NCI-H2196 treated with DMSO at 0.1 percent for 48 hours (cell line): ENCODE data around the gene PIEZO2.

Experiments used
- DNase-seq: peaks from one replicate; lab custom pipeline; 2025; ENCODE audit not compliant: unreplicated experiment; lab: John Stamatoyannopoulos, UW

PIEZO2 gene

GRCh38 chr18:11114653-11115052 lies 34.7 kb downstream of the PIEZO2 start:
- no peak for DNase-seq

- DNase-seq: no peak
Measured at GRCh38 chr18:11113937-11114336, 35.4 kb downstream of the PIEZO2 start.

GRCh38 chr18:11113046-11113548 lies 36.3 kb downstream of the PIEZO2 start:
- no peak for DNase-seq

- DNase-seq: no peak
Measured at GRCh38 chr18:11112286-11112685, 37.1 kb downstream of the PIEZO2 start.

GRCh38 chr18:11110509-11110908 lies 38.9 kb downstream of the PIEZO2 start:
- DNase-seq: no peak

- DNase-seq: no peak
Measured at GRCh38 chr18:11108947-11109346, 40.4 kb downstream of the PIEZO2 start.

GRCh38 chr18:11106894-11107293 lies 42.5 kb downstream of the PIEZO2 start:
- no peak for DNase-seq

- DNase-seq: no peak
Measured at GRCh38 chr18:11105463-11105862, 43.9 kb downstream of the PIEZO2 start.

GRCh38 chr18:11104307-11104706 lies 45.1 kb downstream of the PIEZO2 start:
- DNase-seq: peak; percentile 34

GRCh38 chr18:11096839-11097750 lies 52.3 kb downstream of the PIEZO2 start:
- no peak for DNase-seq

GRCh38 chr18:11096411-11096810 lies 53.0 kb downstream of the PIEZO2 start:
- DNase-seq: no peak

GRCh38 chr18:11095674-11096293 lies 53.6 kb downstream of the PIEZO2 start:
- no peak for DNase-seq

- no peak for DNase-seq
Measured at GRCh38 chr18:11095211-11095610, 54.2 kb downstream of the PIEZO2 start.

- no peak for DNase-seq
Measured at GRCh38 chr18:11091746-11092145, 57.6 kb downstream of the PIEZO2 start.

GRCh38 chr18:11089931-11090715 lies 59.2 kb downstream of the PIEZO2 start:
- peak; percentile 37 for DNase-seq

GRCh38 chr18:11081009-11081532 lies 68.3 kb downstream of the PIEZO2 start:
- DNase-seq: no peak

GRCh38 chr18:11078491-11078890 lies 70.9 kb downstream of the PIEZO2 start:
- DNase-seq: no peak

GRCh38 chr18:11077548-11078187 lies 71.7 kb downstream of the PIEZO2 start:
- no peak for DNase-seq

GRCh38 chr18:11074889-11075288 lies 74.5 kb downstream of the PIEZO2 start:
- DNase-seq: peak; percentile 79

- peak; percentile 64 for DNase-seq
Measured at GRCh38 chr18:11073971-11074370, 75.4 kb downstream of the PIEZO2 start.

- DNase-seq: no peak
Measured at GRCh38 chr18:11072632-11073031, 76.7 kb downstream of the PIEZO2 start.
